Neural cell (in vitro differentiated cells): ENCODE measurements around the gene RUSF1. TPM values are rescaled to one million over a fixed set of nuclear protein-coding genes. Genes with fewer than 3 reads are reported as not detected.

Source experiments
- H2AFZ ChIP-seq: fragments of 200-600, 300-800 bp; sonication (generic), shearing (Covaris generic); 2 replicates; pipeline ENCODE4 v1.6.0; 2014; ENCODE audit warnings: low read depth, mild to moderate bottlenecking, antibody characterized with exemption, low read length, moderate library complexity
- H3F3A ChIP-seq: fragments of 200-600 bp; shearing (Covaris generic); 2 replicates; pipeline ENCODE4 v1.6.1; 2016; ENCODE audit warnings: mild to moderate bottlenecking, moderate library complexity, mixed read lengths, antibody characterized with exemption, low read length; ENCODE audit not compliant: insufficient read depth, poor library complexity, severe bottlenecking
- H3K27ac ChIP-seq: fragments of 200-600, 300-800 bp; sonication (generic), shearing (Covaris generic); 2 replicates; pipeline ENCODE4 v1.5.1; 2014; ENCODE audit warnings: mild to moderate bottlenecking, low read length, moderate library complexity
- H3K27me3 ChIP-seq: fragments of 300-800, 200-600 bp; sonication (generic), shearing (Covaris generic); 2 replicates; pipeline ENCODE4 v1.6.0; 2014; ENCODE audit warnings: mild to moderate bottlenecking, low read depth, low read length, moderate library complexity; ENCODE audit not compliant: insufficient read depth
- H3K36me3 ChIP-seq: fragments of 300-800, 200-600 bp; sonication (generic), shearing (Covaris generic); 2 replicates; pipeline ENCODE4 v1.5.1; 2014; ENCODE audit warnings: mild to moderate bottlenecking, antibody characterized with exemption, low read length, moderate library complexity; ENCODE audit not compliant: insufficient read depth
- H3K4me2 ChIP-seq: fragments of 300-800, 200-600 bp; sonication (generic), shearing (Covaris generic); 2 replicates; pipeline ENCODE4 v1.6.0; 2014; ENCODE audit warnings: mild to moderate bottlenecking, low read length
- H3K4me3 ChIP-seq: fragments of 300-800, 200-600 bp; sonication (generic), shearing (Covaris generic); 2 replicates; pipeline ENCODE4 v1.5.1; 2014; ENCODE audit warnings: mild to moderate bottlenecking, low read length, moderate library complexity
- H3K79me2 ChIP-seq: fragments of 200-600 bp; shearing (Covaris generic); replicated peaks from 2 replicates; pipeline ENCODE4 v1.6.0; 2014; ENCODE audit warnings: mild to moderate bottlenecking, low read length, moderate library complexity; ENCODE audit not compliant: insufficient read depth
- H3K9ac ChIP-seq: fragments of 300-800, 200-600 bp; sonication (generic), shearing (Covaris generic); 2 replicates; pipeline ENCODE4 v1.6.1; 2016; ENCODE audit warnings: mild to moderate bottlenecking, low read length, mixed read lengths
- H3K9me2 ChIP-seq: fragments of 200-600 bp; shearing (Covaris generic); 2 replicates; pipeline ENCODE4 v1.6.1; 2016; ENCODE audit warnings: mild to moderate bottlenecking, low read length, mixed read lengths; ENCODE audit not compliant: insufficient read depth
- H3K9me3 ChIP-seq: fragments of 200-600, 300-800 bp; sonication (generic), shearing (Covaris generic); 2 replicates; pipeline ENCODE4 v1.6.1; 2016; ENCODE audit warnings: mild to moderate bottlenecking, mixed run types, low read length, moderate library complexity, mixed read lengths
- H4K20me1 ChIP-seq: fragments of 200-600 bp; shearing (Covaris generic); 2 replicates; pipeline ENCODE4 v1.6.1; 2016; ENCODE audit warnings: mild to moderate bottlenecking, mixed run types; ENCODE audit not compliant: insufficient read depth
- EP300 ChIP-seq: fragments of 450-650 bp; conservative IDR thresholded peaks from 2 replicates; pipeline ENCODE4 v1.6.1; 2014; ENCODE audit warnings: antibody characterized with exemption, mild to moderate bottlenecking, moderate library complexity; ENCODE audit not compliant: poor library complexity, severe bottlenecking
- EZH2 ChIP-seq: fragments of 200-600, 300-800 bp; shearing (Covaris generic), sonication (generic); IDR thresholded peaks from 2 replicates; pipeline ENCODE4 v1.6.1; 2014; ENCODE audit warnings: antibody characterized with exemption, low read length, borderline replicate concordance, mild to moderate bottlenecking; ENCODE audit not compliant: insufficient read depth, poor library complexity, severe bottlenecking
- MXI1 ChIP-seq: fragments of 450-650 bp; conservative IDR thresholded peaks from 2 replicates; pipeline ENCODE4 v1.6.1; 2014; ENCODE audit warnings: antibody characterized with exemption, mild to moderate bottlenecking; ENCODE audit not compliant: poor library complexity, severe bottlenecking
- POLR2AphosphoS5 ChIP-seq: IDR thresholded peaks from 2 replicates; pipeline ENCODE4 v1.6.1; 2012
- RAD21 ChIP-seq: fragments of 450-650 bp; conservative IDR thresholded peaks from 2 replicates; pipeline ENCODE4 v1.6.1; 2014; ENCODE audit warnings: antibody characterized with exemption, mild to moderate bottlenecking, moderate library complexity
- SMC3 ChIP-seq: fragments of 450-650 bp; conservative IDR thresholded peaks from 2 replicates; pipeline ENCODE4 v1.6.1; 2014; ENCODE audit warnings: antibody characterized with exemption, mild to moderate bottlenecking, moderate library complexity; ENCODE audit not compliant: poor library complexity
- TAF1 ChIP-seq: IDR thresholded peaks from 2 replicates; pipeline ENCODE4 v1.6.1; 2012; ENCODE audit warnings: low read depth
- polyA plus RNA-seq: library from polyadenylated mRNA; depleted of rRNA; stranded (reverse); fragments of >200 nt; gene quantifications from 2 replicates; pipeline ENCODE4 v1.2.3, GENCODE V29; 2014
- TF ChIP-seq, protein P1 (sequence below): IDR thresholded peaks from 2 replicates; pipeline ENCODE4 v1.6.1; 2012; ENCODE audit warnings: borderline replicate concordance
- TF ChIP-seq, protein P2 (sequence below): fragments of 450-650 bp; IDR thresholded peaks from 2 replicates; pipeline ENCODE4 v1.5.1; 2014; ENCODE audit warnings: antibody characterized with exemption, mild to moderate bottlenecking, moderate library complexity; ENCODE audit not compliant: poor library complexity, severe bottlenecking

Gene RUSF1
- polyA plus RNA-seq, 1 donor from 2014 or later, result 108 TPM

DNA sequence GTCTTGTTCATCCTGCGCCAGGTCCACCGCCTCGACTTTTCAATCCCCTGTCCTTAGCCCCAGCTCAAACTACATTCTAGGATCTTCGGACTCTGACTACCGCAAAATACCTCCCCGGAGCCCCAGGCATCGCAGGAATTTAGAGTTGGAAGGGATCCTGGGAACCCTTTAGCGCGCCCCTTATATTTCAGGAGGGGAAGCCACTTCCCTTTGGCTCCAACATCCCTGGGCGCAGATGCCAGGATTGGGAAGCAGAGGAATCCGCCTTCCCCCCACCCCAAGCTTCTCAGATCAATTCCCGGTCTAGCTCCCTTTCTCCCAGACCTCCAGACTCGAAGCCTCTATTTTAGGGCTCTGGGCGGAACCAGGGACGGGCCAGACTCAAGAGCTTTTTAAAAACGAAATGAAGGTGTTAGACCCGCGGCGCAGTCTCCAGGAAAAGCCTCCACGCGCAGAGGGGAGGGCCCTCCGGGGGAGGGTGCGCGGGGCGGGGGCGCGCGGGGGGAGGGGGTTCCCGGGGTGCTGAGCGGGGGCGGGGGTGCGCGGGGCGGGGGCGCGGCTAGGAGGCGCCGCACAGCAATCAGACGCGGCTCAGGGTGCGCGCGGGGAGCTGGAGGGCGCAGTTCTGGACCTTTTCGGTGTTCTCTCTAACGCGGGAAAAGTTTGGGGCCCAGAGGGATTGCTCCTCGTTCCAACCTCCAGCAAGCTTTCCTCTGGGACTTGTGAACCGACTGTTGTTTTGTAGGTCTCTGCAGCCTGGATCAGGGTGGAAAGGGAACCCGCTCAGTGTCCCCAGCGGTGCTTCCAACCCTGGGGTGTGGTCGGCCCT is 21.1 kb upstream of the RUSF1 start:
- H3K9me2 ChIP-seq, result no peaks in the 10 kb centered on the region
- H3K9ac ChIP-seq, result no peak overlapping the region
- H3K79me2 ChIP-seq, result no peaks in the 10 kb centered on the region
- peak overlapping the region; percentile 47 for H3K4me3 ChIP-seq
- peaks cover 44% of the 10 kb centered on the region for H3K27me3 ChIP-seq
- no peaks in the 10 kb centered on the region for H4K20me1 ChIP-seq
- no peak overlapping the region for H2AFZ ChIP-seq
- no peak overlapping the region for H3K4me2 ChIP-seq
- H3K27ac ChIP-seq, result no peak overlapping the region
- H3F3A ChIP-seq, result no peaks in the 10 kb centered on the region
- TF ChIP-seq, protein P1, sequence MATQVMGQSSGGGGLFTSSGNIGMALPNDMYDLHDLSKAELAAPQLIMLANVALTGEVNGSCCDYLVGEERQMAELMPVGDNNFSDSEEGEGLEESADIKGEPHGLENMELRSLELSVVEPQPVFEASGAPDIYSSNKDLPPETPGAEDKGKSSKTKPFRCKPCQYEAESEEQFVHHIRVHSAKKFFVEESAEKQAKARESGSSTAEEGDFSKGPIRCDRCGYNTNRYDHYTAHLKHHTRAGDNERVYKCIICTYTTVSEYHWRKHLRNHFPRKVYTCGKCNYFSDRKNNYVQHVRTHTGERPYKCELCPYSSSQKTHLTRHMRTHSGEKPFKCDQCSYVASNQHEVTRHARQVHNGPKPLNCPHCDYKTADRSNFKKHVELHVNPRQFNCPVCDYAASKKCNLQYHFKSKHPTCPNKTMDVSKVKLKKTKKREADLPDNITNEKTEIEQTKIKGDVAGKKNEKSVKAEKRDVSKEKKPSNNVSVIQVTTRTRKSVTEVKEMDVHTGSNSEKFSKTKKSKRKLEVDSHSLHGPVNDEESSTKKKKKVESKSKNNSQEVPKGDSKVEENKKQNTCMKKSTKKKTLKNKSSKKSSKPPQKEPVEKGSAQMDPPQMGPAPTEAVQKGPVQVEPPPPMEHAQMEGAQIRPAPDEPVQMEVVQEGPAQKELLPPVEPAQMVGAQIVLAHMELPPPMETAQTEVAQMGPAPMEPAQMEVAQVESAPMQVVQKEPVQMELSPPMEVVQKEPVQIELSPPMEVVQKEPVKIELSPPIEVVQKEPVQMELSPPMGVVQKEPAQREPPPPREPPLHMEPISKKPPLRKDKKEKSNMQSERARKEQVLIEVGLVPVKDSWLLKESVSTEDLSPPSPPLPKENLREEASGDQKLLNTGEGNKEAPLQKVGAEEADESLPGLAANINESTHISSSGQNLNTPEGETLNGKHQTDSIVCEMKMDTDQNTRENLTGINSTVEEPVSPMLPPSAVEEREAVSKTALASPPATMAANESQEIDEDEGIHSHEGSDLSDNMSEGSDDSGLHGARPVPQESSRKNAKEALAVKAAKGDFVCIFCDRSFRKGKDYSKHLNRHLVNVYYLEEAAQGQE, result no peak
- no peaks in the 10 kb centered on the region for H3K36me3 ChIP-seq
- no peaks in the 10 kb centered on the region for H3K9me3 ChIP-seq

DNA sequence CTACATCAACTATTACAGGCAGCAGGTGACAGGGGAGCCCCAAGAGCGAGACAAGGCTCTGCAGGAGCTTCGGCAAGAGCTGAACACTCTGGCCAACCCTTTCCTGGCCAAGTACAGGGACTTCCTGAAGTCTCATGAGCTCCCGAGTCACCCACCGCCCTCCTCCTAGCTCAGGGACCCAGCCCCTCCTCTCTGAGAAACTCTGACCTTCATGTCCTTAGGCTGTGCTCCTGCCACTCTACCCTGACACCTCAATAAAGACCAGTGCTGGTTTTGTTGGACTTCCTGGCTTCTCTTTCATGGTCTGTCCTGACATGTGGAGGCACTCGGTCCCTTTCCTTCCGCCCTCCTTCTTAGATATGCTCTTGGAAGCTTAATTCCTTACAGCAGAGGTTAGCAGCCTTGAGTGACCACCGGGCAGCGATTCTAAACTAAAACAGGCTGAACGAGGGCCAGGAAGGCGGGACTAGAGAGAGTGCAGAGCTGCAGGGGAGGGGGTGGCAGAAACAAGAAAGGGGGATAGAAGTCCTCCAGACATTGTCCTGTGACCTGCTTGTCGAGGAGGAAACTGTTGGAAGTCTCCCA is 20.4 kb upstream of the RUSF1 start:
- Histone ChIP-seq H3K9me2 (no peaks in the 10 kb centered on the region), H3K4me3 (no peak overlapping the region), H3K4me2 (no peak overlapping the region), H3K9me3 (no peaks in the 10 kb centered on the region), H4K20me1 (no peaks in the 10 kb centered on the region), H3F3A (no peaks in the 10 kb centered on the region), H3K79me2 (no peaks in the 10 kb centered on the region), H3K27me3 (peaks cover 44% of the 10 kb centered on the region), H3K36me3 (no peaks in the 10 kb centered on the region), H2AFZ (no peak overlapping the region), H3K9ac (no peak overlapping the region), H3K27ac (no peak overlapping the region)
- no peak for TF ChIP-seq SMC3
- TF ChIP-seq RAD21, result no peak
- no peak for TF ChIP-seq EP300
- no peak for TF ChIP-seq EZH2
- TF ChIP-seq, protein P2, sequence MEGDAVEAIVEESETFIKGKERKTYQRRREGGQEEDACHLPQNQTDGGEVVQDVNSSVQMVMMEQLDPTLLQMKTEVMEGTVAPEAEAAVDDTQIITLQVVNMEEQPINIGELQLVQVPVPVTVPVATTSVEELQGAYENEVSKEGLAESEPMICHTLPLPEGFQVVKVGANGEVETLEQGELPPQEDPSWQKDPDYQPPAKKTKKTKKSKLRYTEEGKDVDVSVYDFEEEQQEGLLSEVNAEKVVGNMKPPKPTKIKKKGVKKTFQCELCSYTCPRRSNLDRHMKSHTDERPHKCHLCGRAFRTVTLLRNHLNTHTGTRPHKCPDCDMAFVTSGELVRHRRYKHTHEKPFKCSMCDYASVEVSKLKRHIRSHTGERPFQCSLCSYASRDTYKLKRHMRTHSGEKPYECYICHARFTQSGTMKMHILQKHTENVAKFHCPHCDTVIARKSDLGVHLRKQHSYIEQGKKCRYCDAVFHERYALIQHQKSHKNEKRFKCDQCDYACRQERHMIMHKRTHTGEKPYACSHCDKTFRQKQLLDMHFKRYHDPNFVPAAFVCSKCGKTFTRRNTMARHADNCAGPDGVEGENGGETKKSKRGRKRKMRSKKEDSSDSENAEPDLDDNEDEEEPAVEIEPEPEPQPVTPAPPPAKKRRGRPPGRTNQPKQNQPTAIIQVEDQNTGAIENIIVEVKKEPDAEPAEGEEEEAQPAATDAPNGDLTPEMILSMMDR, result no peak
- TF ChIP-seq TAF1, result no peak
- TF ChIP-seq, protein P1, result no peak
- no peak for TF ChIP-seq POLR2AphosphoS5
- no peak for TF ChIP-seq MXI1
